Thoracic aorta (tissue), 2 donors: Measurements from ENCODE around the gene CELA3A. TPM values are rescaled to one million over a fixed set of nuclear protein-coding genes. Genes with fewer than 3 reads are reported as not detected.
"Not testable (repeated sequence)": the region's sequence is repeated elsewhere in the genome, so short reads cannot be mapped to it uniquely, and the experiment has no call there.

Experiments
- ATAC-seq: fragments of 150-250 bp; one replicate; pipeline ENCODE4 v1.8.0; 2017; ENCODE audit warnings: low read depth; ENCODE audit not compliant: insufficient number of reproducible peaks, low FRiP score
- DNase-seq: peaks from one replicate; pipeline ENCODE4 v3.0.0-alpha.2; 2020; ENCODE audit warnings: low spot score
- H3K27ac ChIP-seq, 2 donors: fragments of 200-600 bp; sonication (generic); 1 replicate in 1 of 2; 2 replicates in 1 of 2; pipeline ENCODE4 v1.5.1; 2016; ENCODE audit warnings: mild to moderate bottlenecking in 2 of 2, moderate library complexity in 2 of 2
- H3K27me3 ChIP-seq: fragments of 200-600 bp; sonication (generic); replicated peaks from 2 replicates; pipeline ENCODE4 v1.6.0; 2016; ENCODE audit warnings: mild to moderate bottlenecking; ENCODE audit not compliant: insufficient read depth
- H3K36me3 ChIP-seq: fragments of 200-600 bp; sonication (generic); one replicate; pipeline ENCODE4 v1.5.1; 2016
- H3K4me1 ChIP-seq, 2 donors: fragments of 200-600 bp; sonication (generic); 1 replicate in 1 of 2; 2 replicates in 1 of 2; pipeline versions ENCODE4 v1.5.1 to v1.6.0; 2016; ENCODE audit warnings: low read depth in 2 of 2, mild to moderate bottlenecking in 1 of 2; ENCODE audit not compliant: control insufficient read depth in 1 of 2
- H3K4me3 ChIP-seq: fragments of 200-600 bp; sonication (generic); 2 replicates; pipeline ENCODE4 v1.5.1; 2016; ENCODE audit warnings: mild to moderate bottlenecking
- H3K9me3 ChIP-seq: fragments of 200-600 bp; sonication (generic); 2 replicates; pipeline ENCODE4 v1.5.1; 2016
- total RNA-seq, 2 donors: library from RNA; depleted of rRNA; stranded (reverse); fragments of >200 nt; gene quantifications; one replicate each; pipeline versions ENCODE4 v1.1.0 to v1.2.3, GENCODE V29; 2016
- TF ChIP-seq, protein P1 (sequence below): fragments of 200-600 bp; sonication (generic); IDR thresholded peaks from one replicate; pipeline ENCODE4 v1.5.1; 2019; ENCODE audit warnings: antibody characterized with exemption

CELA3A gene
- total RNA-seq, 2 donors from 2014 or later: 2.0 to 6.6 TPM

DNA sequence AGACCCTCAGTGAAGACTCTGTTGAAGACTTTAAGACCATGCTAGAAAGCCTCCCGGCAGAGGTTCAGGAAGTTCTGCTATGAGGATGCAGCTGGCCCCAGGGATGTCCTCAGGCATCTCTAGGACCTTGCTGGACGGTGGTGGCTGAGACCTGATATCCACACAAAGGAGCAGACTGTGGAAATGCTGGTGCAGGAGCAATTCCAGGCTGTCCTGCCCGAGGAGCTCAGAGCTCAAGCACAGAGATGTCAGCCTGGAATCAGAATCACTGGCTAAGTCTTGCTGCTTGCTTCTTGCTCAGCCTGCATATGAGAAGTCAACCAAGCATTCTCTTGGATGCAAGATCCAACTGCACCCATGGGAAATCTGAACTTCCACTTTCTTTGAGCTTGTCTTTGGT is 29.0 kb downstream of the CELA3A start:
- no peak overlapping the region for H3K27ac ChIP-seq
- ATAC-seq (no peak), DNase-seq (no peak)
- no peaks in the 10 kb centered on the region for H3K36me3 ChIP-seq
- no peaks in the 10 kb centered on the region for H3K27me3 ChIP-seq
- H3K4me3 ChIP-seq: no peak overlapping the region
- H3K4me1 ChIP-seq: peaks cover 5 to 8% of the 10 kb centered on the region in 2 donors
- TF ChIP-seq, protein P1, sequence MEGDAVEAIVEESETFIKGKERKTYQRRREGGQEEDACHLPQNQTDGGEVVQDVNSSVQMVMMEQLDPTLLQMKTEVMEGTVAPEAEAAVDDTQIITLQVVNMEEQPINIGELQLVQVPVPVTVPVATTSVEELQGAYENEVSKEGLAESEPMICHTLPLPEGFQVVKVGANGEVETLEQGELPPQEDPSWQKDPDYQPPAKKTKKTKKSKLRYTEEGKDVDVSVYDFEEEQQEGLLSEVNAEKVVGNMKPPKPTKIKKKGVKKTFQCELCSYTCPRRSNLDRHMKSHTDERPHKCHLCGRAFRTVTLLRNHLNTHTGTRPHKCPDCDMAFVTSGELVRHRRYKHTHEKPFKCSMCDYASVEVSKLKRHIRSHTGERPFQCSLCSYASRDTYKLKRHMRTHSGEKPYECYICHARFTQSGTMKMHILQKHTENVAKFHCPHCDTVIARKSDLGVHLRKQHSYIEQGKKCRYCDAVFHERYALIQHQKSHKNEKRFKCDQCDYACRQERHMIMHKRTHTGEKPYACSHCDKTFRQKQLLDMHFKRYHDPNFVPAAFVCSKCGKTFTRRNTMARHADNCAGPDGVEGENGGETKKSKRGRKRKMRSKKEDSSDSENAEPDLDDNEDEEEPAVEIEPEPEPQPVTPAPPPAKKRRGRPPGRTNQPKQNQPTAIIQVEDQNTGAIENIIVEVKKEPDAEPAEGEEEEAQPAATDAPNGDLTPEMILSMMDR: no peak
- no peaks in the 10 kb centered on the region for H3K9me3 ChIP-seq

DNA sequence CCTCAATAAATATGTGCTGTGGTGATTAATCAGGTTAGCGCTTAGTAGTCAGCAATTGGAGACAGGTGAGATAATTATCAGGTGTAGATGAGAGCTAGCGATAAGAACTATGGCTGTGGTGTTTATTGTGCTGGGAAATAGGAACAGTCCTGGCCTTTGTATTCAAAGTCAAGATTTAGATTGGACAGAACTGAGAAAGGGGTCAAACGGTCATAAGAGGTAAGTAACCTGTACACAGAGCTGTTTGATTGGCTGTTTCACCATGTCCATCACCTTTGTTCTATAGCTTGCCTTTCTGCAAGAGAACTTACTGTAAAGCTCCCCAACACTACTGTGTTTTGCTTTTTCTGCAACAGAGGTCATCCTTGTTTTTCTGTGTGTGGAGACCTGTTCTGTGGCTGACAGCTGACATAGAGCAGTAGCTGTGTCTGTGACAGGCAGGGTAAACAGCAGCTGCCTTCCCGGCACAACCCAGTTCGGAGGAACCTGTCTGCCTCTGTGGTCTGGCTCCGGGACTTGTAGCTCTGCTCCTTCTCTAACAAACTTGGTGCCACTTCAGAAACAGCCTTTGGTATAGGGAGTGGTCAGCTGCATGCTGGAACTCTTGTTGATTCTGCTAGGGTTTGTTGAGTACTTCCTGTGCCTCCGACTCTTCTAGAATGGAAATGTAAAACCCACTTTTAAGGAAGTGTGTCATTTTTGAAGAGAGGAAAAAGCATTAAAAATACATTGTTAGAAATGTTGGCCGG is 29.9 kb downstream of the CELA3A start:
- no peak overlapping the region for H3K4me3 ChIP-seq
- DNase-seq (no peak), ATAC-seq (no peak)
- H3K36me3 ChIP-seq: no peaks in the 10 kb centered on the region
- peaks cover 1 to 2% of the 10 kb centered on the region in 2 donors for H3K4me1 ChIP-seq
- TF ChIP-seq, protein P1: no peak
- H3K9me3 ChIP-seq: no peaks in the 10 kb centered on the region
- H3K27me3 ChIP-seq: no peaks in the 10 kb centered on the region
- no peak overlapping the region for H3K27ac ChIP-seq

DNA sequence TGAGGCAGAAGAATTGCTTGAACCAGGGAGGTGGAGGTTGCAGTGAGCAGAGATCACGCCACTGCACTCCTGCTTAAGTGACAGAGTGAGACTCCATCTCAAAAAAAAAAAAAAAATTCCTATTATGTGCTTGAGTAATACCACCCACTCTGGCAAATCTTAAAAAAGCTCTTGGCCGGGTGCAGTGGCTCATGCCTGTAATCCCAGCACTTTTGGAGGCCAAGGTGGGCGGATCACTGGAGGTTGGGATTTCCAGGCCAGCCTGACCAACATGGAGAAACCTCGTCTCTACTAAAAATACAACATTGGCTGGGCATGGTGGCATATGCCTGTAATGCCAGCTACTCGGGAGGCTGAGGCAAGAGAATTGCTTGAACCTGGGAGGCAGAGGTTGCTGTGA is 33.4 kb downstream of the CELA3A start:
- H3K36me3 ChIP-seq, H3K27ac ChIP-seq, H3K27me3 ChIP-seq, DNase-seq, H3K9me3 ChIP-seq, H3K4me3 ChIP-seq, H3K4me1 ChIP-seq, ATAC-seq: not testable (repeated sequence)

DNA sequence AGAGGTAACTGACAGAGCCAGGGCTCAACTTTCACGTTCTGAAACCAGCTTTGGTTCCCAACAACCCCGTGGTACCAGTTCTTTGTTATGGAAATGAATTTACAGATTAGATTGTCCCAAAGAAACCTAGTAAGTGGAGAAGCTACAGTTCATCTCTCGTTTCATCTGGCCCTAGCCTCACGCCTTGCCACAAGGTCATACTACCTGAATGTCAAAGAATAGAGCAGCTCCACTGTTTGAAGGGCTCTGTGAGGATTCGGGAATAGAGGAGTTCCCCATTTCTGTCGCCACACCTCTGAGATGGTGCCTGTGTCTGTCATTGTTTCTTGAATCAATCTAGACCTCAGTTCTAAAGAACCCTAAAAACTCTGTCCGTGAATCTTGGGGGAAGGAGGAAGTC is 36.1 kb downstream of the CELA3A start:
- no peaks in the 10 kb centered on the region for H3K4me1 ChIP-seq
- no peak overlapping the region for H3K4me3 ChIP-seq
- H3K27me3 ChIP-seq: no peaks in the 10 kb centered on the region
- no peaks in the 10 kb centered on the region for H3K9me3 ChIP-seq
- ATAC-seq (no peak), DNase-seq (no peak)
- TF ChIP-seq, protein P1: no peak
- no peaks in the 10 kb centered on the region for H3K36me3 ChIP-seq
- H3K27ac ChIP-seq: no peak overlapping the region

DNA sequence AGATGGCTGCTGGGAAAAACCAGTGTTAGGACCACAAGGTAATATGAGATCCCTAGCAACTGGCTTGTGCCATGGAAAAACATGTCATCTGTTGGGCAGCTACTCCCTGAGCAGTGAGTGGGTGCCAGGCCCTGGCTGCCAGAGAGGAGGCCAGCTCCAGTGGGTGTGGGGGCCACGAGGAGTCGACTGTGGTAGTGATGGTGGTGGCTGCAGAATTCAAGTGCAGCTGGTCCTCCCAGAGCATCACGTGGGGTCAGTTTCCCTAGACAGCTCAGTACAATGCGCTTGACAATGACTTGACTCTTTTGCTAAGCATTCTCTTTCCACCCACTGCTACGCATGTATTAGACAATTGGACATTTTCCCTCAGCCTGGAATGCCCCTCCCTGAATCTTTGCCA is 36.6 kb downstream of the CELA3A start:
- Histone ChIP-seq H3K9me3 (no peaks in the 10 kb centered on the region), H3K27me3 (no peaks in the 10 kb centered on the region), H3K4me3 (no peak overlapping the region), H3K27ac (no peak overlapping the region), H3K4me1 (no peaks in the 10 kb centered on the region), H3K36me3 (no peaks in the 10 kb centered on the region)
- TF ChIP-seq, protein P1: no peak
- DNase-seq (no peak), ATAC-seq (no peak)
